Neuronal stem cell (in vitro differentiated cells): Measurements from ENCODE around the gene AFF3.
"Not testable (repeated sequence)": the region's sequence is repeated elsewhere in the genome, so short reads cannot be mapped to it uniquely, and the experiment has no call there.

Experiments used
- DNase-seq: peaks from one replicate; pipeline ENCODE4 v3.0.0-alpha.2; 2013; ENCODE audit warnings: low spot score
- H2AFZ ChIP-seq: one replicate; pipeline ENCODE4 v1.6.1; 2013; ENCODE audit warnings: mild to moderate bottlenecking, low read length, inconsistent platforms
- H2AK5ac ChIP-seq: 2 replicates; pipeline ENCODE4 v1.6.1; 2013; ENCODE audit warnings: low read depth, mild to moderate bottlenecking, inconsistent platforms, low read length, moderate library complexity, mixed read lengths
- H2BK120ac ChIP-seq: 2 replicates; pipeline ENCODE4 v1.6.1; 2013; ENCODE audit warnings: low read depth, mild to moderate bottlenecking, inconsistent platforms, low read length, moderate library complexity, mixed read lengths
- H2BK12ac ChIP-seq: one replicate; pipeline ENCODE4 v1.6.1; 2013; ENCODE audit warnings: low read length, inconsistent platforms
- H2BK15ac ChIP-seq: 2 replicates; pipeline ENCODE4 v1.6.1; 2013; ENCODE audit warnings: mild to moderate bottlenecking, low read length, inconsistent platforms, mixed read lengths
- H2BK5ac ChIP-seq: one replicate; pipeline ENCODE4 v1.6.1; 2013; ENCODE audit warnings: inconsistent platforms, mild to moderate bottlenecking, low read length, moderate library complexity
- H3K14ac ChIP-seq: one replicate; pipeline ENCODE4 v1.6.1; 2013; ENCODE audit warnings: low read length, inconsistent platforms
- H3K18ac ChIP-seq: 2 replicates; pipeline ENCODE4 v1.6.1; 2013; ENCODE audit warnings: low read length, inconsistent platforms
- H3K23ac ChIP-seq: 2 replicates; pipeline ENCODE4 v1.6.1; 2013; ENCODE audit warnings: low read depth, mild to moderate bottlenecking, mixed read lengths, low read length, inconsistent platforms; ENCODE audit not compliant: poor library complexity
- H3K27ac ChIP-seq: replicated peaks from 3 replicates; pipeline ENCODE4 v1.5.1; 2013; ENCODE audit warnings: low read length, inconsistent platforms
- H3K27me3 ChIP-seq, 3 experiments: 2 replicates each; pipeline ENCODE4 v1.6.1; 2013; ENCODE audit warnings: low read length in 3 of 3, mild to moderate bottlenecking in 2 of 3, inconsistent platforms in 1 of 3, low read depth in 1 of 3, mixed read lengths in 1 of 3, moderate library complexity in 1 of 3; ENCODE audit not compliant: control insufficient read depth in 3 of 3, insufficient read depth in 3 of 3
- H3K36me3 ChIP-seq, 2 donors: replicated peaks in 1 of 2; 2 replicates each; pipeline ENCODE4 v1.6.1; 2013; ENCODE audit warnings: low read length in 2 of 2; ENCODE audit not compliant: control insufficient read depth in 2 of 2, insufficient read depth in 2 of 2
- H3K4ac ChIP-seq: 2 replicates; pipeline ENCODE4 v1.6.1; 2013; ENCODE audit warnings: inconsistent platforms, mild to moderate bottlenecking, low read length, moderate library complexity
- H3K4me1 ChIP-seq, 2 donors: 1 replicate in 1 of 2; 2 replicates in 1 of 2; pipeline ENCODE4 v1.6.1; 2013; ENCODE audit warnings: low read length in 2 of 2, low read depth in 1 of 2; ENCODE audit not compliant: control insufficient read depth in 2 of 2, insufficient read depth in 1 of 2
- H3K4me2 ChIP-seq: one replicate; pipeline ENCODE4 v1.6.1; 2013; ENCODE audit warnings: mild to moderate bottlenecking, low read length, inconsistent platforms; ENCODE audit not compliant: insufficient read depth, poor library complexity, severe bottlenecking
- H3K4me3 ChIP-seq, 2 donors: 2 replicates each; pipeline ENCODE4 v1.5.1; 2013; ENCODE audit warnings: low read length in 2 of 2, mild to moderate bottlenecking in 2 of 2, inconsistent platforms in 1 of 2, moderate library complexity in 1 of 2
- H3K79me1 ChIP-seq: one replicate; pipeline ENCODE4 v1.6.1; 2013; ENCODE audit warnings: low read depth, mild to moderate bottlenecking, inconsistent platforms, low read length, moderate library complexity
- H3K9ac ChIP-seq: one replicate; pipeline ENCODE4 v1.6.1; 2013; ENCODE audit warnings: mild to moderate bottlenecking, low read depth, low read length, inconsistent platforms; ENCODE audit not compliant: poor library complexity
- H3K9me3 ChIP-seq, 2 donors: replicated peaks in 1 of 2; 2 replicates each; pipeline versions ENCODE3 to v1.6.1; 2013; ENCODE audit warnings: low read length in 2 of 2, mild to moderate bottlenecking in 2 of 2, inconsistent platforms in 1 of 2, low read depth in 1 of 2, mixed read lengths in 1 of 2, moderate library complexity in 1 of 2; ENCODE audit not compliant: control insufficient read depth in 2 of 2, insufficient read depth in 1 of 2
- H4K8ac ChIP-seq: one replicate; pipeline ENCODE4 v1.6.1; 2013; ENCODE audit warnings: low read depth, mild to moderate bottlenecking, inconsistent platforms, low read length, moderate library complexity
- H4K91ac ChIP-seq: one replicate; pipeline ENCODE4 v1.6.1; 2013; ENCODE audit warnings: low read length, low read depth, mild to moderate bottlenecking, inconsistent platforms; ENCODE audit not compliant: poor library complexity
- WGBS, 2 donors: extraction: QIAGEN DNeasy Blood & Tissue Kit; methylation state at CpG; one replicate each; pipeline ENCODE4 v1.1.7; 2013; ENCODE audit warnings: missing lambda C conversion rate in 2 of 2, mixed read lengths in 1 of 2; ENCODE audit not compliant: insufficient read length in 2 of 2, insufficient replicate concordance in 1 of 2; ENCODE audit errors: extremely low coverage in 2 of 2; 5-methylcytosine and 5-hydroxymethylcytosine counted together

The AFF3 gene

DNA sequence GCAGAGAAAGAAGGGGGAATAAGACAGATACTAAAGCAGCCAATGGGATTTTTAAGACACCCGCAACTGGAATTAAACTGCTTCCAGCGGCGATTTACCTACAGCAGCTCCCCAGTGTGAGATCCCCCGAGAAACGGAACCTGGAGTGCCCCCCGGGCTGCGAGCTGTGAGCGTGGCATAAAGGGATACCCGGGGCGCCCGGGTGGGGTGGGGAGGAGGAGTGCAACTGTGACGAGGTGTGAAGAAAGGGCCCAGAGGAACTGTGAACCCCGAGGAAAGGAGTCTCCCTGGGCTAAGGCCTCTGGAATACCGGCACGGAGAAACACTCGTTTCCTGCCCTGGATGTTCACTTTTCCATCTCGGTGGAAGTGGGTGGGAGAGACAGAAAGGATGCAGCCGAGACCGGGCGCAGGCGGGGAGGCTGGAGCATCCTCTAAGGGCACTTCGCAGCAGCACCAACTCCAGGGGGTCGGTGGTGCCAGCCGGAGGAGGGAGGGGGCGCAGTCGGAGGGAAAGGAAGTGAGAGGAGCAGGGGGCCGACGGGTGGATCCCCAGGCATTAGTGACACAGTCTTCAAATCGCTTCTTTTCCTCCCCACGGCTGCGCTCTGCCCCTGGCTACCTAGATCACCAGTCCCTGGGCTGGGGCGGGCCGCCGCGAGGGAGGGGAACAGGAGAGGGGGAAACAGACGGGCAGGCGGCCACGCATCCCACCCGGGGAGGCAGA lies 38.7 kb downstream of the AFF3 start:
- Histone ChIP-seq H3K4me1 (peaks cover 21 to 31% of the 10 kb centered on the region in 2 donors), H3K4me2 (peak overlapping the region; percentile 45), H2AFZ (peak overlapping the region; percentile 35), H3K4me3 (peak overlapping the region in 1 of 2 donors; percentile 41)
- not testable (repeated sequence) for H4K91ac ChIP-seq, H3K36me3 ChIP-seq, H2BK12ac ChIP-seq, H3K79me1 ChIP-seq, H2AK5ac ChIP-seq, H2BK5ac ChIP-seq, DNase-seq, H3K4ac ChIP-seq, H3K14ac ChIP-seq, H3K18ac ChIP-seq, H3K9ac ChIP-seq, H2BK15ac ChIP-seq, H4K8ac ChIP-seq, H3K27me3 ChIP-seq, H3K23ac ChIP-seq, H2BK120ac ChIP-seq, H3K9me3 ChIP-seq, H3K27ac ChIP-seq
- WGBS, 2 donors, result no CpG with 5 or more reads among the region's 39 CpGs

DNA sequence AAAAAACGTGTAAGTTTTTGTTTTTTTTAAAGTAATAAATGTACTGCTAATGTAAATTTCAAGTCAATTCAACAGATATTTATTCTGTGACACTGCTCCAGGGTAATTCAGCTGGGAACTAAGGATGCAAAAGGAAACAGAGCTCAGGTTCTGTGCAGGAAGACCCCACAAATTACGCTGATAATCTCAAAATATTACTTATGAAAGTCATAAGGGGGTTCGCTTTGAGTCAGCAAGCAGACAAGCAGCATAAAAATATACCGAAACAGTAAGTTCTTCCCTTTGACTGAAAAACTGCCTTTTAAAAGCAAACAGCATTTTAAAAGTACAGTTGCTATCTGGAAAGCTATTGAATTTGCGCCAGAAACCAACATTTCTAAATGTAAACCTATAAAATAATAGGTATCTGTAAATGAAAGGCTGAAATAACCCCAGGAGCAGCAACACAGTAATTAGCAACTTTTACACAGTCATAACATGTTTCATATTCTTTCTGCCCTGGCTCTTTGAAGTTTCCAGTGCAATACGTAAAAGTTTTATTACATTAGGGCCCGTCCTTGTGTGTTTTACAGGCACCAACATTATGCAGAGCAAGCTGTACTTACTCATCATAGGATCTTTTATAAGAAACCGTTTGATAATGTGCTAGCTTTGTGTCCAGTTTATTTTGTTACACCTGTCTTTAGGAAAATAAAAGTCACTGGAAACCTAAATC lies 39.8 kb downstream of the AFF3 start:
- WGBS, 2 donors, result no CpG with 5 or more reads among the region's 8 CpGs
- not testable (repeated sequence) for H3K27ac ChIP-seq

DNA sequence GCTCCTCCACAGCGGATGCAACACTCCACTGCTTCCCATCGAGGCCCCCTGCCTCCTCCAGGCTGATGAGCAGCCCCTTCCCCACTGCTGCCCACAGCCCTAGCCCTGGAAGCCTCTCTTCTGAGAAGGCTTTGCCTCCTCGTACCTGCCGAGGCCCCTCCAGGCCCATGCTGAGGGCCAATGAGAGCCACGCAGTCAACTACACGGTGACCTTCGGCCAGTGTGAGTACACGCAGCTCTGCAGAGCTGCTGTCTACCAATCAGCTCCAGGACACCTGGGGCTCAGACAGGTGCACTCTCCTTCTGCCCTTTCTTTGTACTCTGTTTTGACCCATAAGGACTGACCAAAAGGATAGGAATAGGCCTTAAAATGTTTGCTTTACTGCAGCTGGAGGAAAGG lies 43.5 kb downstream of the AFF3 start:
- H3K27me3 ChIP-seq, DNase-seq, H3K79me1 ChIP-seq, H2BK12ac ChIP-seq, H2AFZ ChIP-seq, H3K27ac ChIP-seq, H3K36me3 ChIP-seq, H3K4ac ChIP-seq, H2AK5ac ChIP-seq, H3K4me1 ChIP-seq, H3K14ac ChIP-seq, H3K4me3 ChIP-seq, H4K8ac ChIP-seq, H3K9ac ChIP-seq, H2BK120ac ChIP-seq, H2BK15ac ChIP-seq, H2BK5ac ChIP-seq, H3K18ac ChIP-seq, H3K9me3 ChIP-seq, H4K91ac ChIP-seq, H3K23ac ChIP-seq, H3K4me2 ChIP-seq: not testable (repeated sequence)
- no CpG with 5 or more reads among the region's 8 CpGs for WGBS, 2 donors

More for the DNA sequence above, 39.8 kb downstream of the AFF3 start:
- H3K18ac ChIP-seq, H2BK120ac ChIP-seq, H2AFZ ChIP-seq, DNase-seq, H4K8ac ChIP-seq, H3K14ac ChIP-seq, H2AK5ac ChIP-seq, H3K79me1 ChIP-seq, H3K4me2 ChIP-seq, H2BK12ac ChIP-seq, H3K4me3 ChIP-seq, H3K23ac ChIP-seq, H3K9me3 ChIP-seq, H4K91ac ChIP-seq, H3K9ac ChIP-seq, H3K4ac ChIP-seq, H2BK15ac ChIP-seq, H2BK5ac ChIP-seq, H3K27me3 ChIP-seq, H3K36me3 ChIP-seq: not testable (repeated sequence)
- peaks cover 14 to 20% of the 10 kb centered on the region in 2 donors for H3K4me1 ChIP-seq

DNA sequence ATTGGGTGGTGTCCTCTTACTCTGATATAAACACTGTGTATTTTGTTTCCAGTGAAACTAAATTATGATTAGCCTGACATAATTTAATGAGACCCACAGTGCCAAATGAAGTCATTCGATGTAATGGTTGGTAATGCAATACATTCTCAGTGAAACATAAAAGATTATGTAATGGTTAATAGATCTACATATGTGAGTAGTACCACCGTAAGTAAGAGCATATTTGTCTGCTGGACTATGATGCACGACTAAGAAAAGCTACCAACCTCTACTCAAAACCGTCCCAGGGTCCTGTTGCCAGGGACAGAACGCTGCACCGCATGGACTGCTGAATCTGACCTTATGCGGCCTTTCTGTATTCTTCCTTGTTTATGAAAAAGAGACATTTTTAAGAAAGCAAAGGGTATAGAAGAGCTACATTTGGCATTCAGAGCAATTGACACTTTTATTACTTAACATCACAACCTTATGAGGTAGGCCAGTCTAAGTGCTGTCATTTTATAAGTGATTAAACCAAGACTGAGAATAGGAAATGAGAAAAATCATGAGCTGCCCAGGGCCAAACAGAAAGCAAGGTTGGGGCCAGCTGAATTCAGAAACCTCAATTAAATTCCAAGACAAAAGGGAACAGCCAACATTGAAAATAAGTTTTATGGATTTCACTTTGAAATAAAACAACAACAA lies 44.6 kb downstream of the AFF3 start:
- H3K79me1 ChIP-seq, H3K36me3 ChIP-seq, DNase-seq, H3K4ac ChIP-seq, H3K9me3 ChIP-seq, H2BK12ac ChIP-seq, H2AFZ ChIP-seq, H3K4me3 ChIP-seq, H4K91ac ChIP-seq, H3K14ac ChIP-seq, H2AK5ac ChIP-seq, H3K9ac ChIP-seq, H3K27ac ChIP-seq, H3K4me1 ChIP-seq, H3K27me3 ChIP-seq, H3K23ac ChIP-seq, H2BK120ac ChIP-seq, H3K4me2 ChIP-seq, H2BK5ac ChIP-seq, H2BK15ac ChIP-seq, H4K8ac ChIP-seq, H3K18ac ChIP-seq: not testable (repeated sequence)
- WGBS, 2 donors, result no CpG with 5 or more reads among the region's 7 CpGs
